NOMO-1 (cell line): ENCODE measurements around the gene MOB1A.

ENCODE experiments used
- DNase-seq, 2 experiments: peaks; one replicate each; lab custom pipeline; 2025; ENCODE audit not compliant: unreplicated experiment in 2 of 2; lab: John Stamatoyannopoulos, UW

MOB1A gene

GRCh38 chr2:74109551-74109950 is 69.1 kb downstream of the MOB1A start:
- no peak for DNase-seq

- DNase-seq: no peak
These were observed 71.6 kb downstream of the MOB1A start for GRCh38 chr2:74107071-74107470.

- no peak for DNase-seq
These were observed 73.3 kb downstream of the MOB1A start for GRCh38 chr2:74105413-74105812.

GRCh38 chr2:74104839-74105238 is 73.8 kb downstream of the MOB1A start:
- no peak for DNase-seq

GRCh38 chr2:74103763-74104162 is 74.9 kb downstream of the MOB1A start:
- no peak for DNase-seq
